Liver (tissue), 9 donors: ENCODE results near the gene CGNL1. TPM values are rescaled to one million over a fixed set of nuclear protein-coding genes. Genes with fewer than 3 reads are reported as not detected.

ENCODE experiments used
- DNase-seq: peaks from one replicate; pipeline ENCODE4 v3.0.0-alpha.2; 2017; ENCODE audit warnings: low spot score
- H3K27ac ChIP-seq, 2 donors: one replicate each; pipeline ENCODE4 v1.7.0; 2013; ENCODE audit warnings: inconsistent platforms in 2 of 2, low read length in 2 of 2, control low read depth in 1 of 2, low read depth in 1 of 2, mild to moderate bottlenecking in 1 of 2
- H3K27me3 ChIP-seq, 4 donors: one replicate each; pipeline versions ENCODE4 v1.6.1 to v1.7.0; 2013; ENCODE audit warnings: low read length in 3 of 4, inconsistent platforms in 1 of 4, mild to moderate bottlenecking in 1 of 4, moderate library complexity in 1 of 4; ENCODE audit not compliant: control insufficient read depth in 4 of 4, insufficient read depth in 4 of 4
- H3K36me3 ChIP-seq, 4 donors: one replicate each; pipeline versions ENCODE4 v1.6.1 to v1.7.0; 2013; ENCODE audit warnings: low read length in 3 of 4, mild to moderate bottlenecking in 3 of 4, low read depth in 1 of 4, moderate library complexity in 1 of 4; ENCODE audit not compliant: control insufficient read depth in 4 of 4, insufficient read depth in 3 of 4
- H3K4me1 ChIP-seq, 4 donors: one replicate each; pipeline versions ENCODE4 v1.6.1 to v1.7.0; 2013; ENCODE audit warnings: low read length in 3 of 4, mild to moderate bottlenecking in 3 of 4, moderate library complexity in 1 of 4; ENCODE audit not compliant: control insufficient read depth in 4 of 4, insufficient read depth in 4 of 4
- H3K4me3 ChIP-seq, 3 donors: one replicate each; pipeline versions ENCODE4 v1.6.1 to v1.7.0; 2013; ENCODE audit warnings: low read length in 3 of 3, control low read depth in 1 of 3, low read depth in 1 of 3, mild to moderate bottlenecking in 1 of 3
- H3K9ac ChIP-seq, 2 donors: one replicate each; pipeline ENCODE4 v1.7.0; 2013; ENCODE audit warnings: low read length in 2 of 2, mild to moderate bottlenecking in 2 of 2, moderate library complexity in 2 of 2, control low read depth in 1 of 2, low read depth in 1 of 2
- H3K9me3 ChIP-seq, 4 donors: one replicate each; pipeline versions ENCODE4 v1.6.1 to v1.7.0; 2013; ENCODE audit warnings: low read length in 3 of 4; ENCODE audit not compliant: control insufficient read depth in 4 of 4
- EGR1 ChIP-seq, 2 donors: IDR thresholded peaks; 2 replicates each; pipeline ENCODE4 v1.6.1; 2016 to 2018; ENCODE audit warnings: antibody characterized with exemption in 2 of 2, low read depth in 2 of 2
- FOXA2 ChIP-seq: IDR thresholded peaks from 2 replicates; pipeline ENCODE4 v1.6.1; 2016; ENCODE audit warnings: antibody characterized with exemption
- HNF4A ChIP-seq, 2 donors: conservative IDR thresholded peaks; 2 replicates each; pipeline ENCODE4 v1.6.1; 2016; ENCODE audit warnings: antibody characterized with exemption in 2 of 2, mild to moderate bottlenecking in 2 of 2
- JUND ChIP-seq, 2 donors: IDR thresholded peaks; 2 replicates each; pipeline ENCODE4 v1.6.1; 2016; ENCODE audit warnings: antibody characterized with exemption in 2 of 2
- MAX ChIP-seq: IDR thresholded peaks from 2 replicates; pipeline ENCODE4 v1.6.1; 2016; ENCODE audit warnings: antibody characterized with exemption
- RAD21 ChIP-seq, 2 donors: IDR thresholded peaks; 2 replicates each; pipeline ENCODE4 v1.6.1; 2016; ENCODE audit warnings: antibody characterized with exemption in 2 of 2, mild to moderate bottlenecking in 2 of 2
- REST ChIP-seq: IDR thresholded peaks from 2 replicates; pipeline ENCODE4 v1.6.1; 2016; ENCODE audit warnings: antibody characterized with exemption, mild to moderate bottlenecking
- RXRA ChIP-seq, 2 donors: IDR thresholded peaks; 2 replicates each; pipeline ENCODE4 v1.6.1; 2017 to 2018; ENCODE audit warnings: antibody characterized with exemption in 2 of 2, mild to moderate bottlenecking in 1 of 2
- SP1 ChIP-seq: IDR thresholded peaks from 2 replicates; pipeline ENCODE4 v1.6.1; 2018; ENCODE audit warnings: antibody characterized with exemption, mild to moderate bottlenecking
- TAF1 ChIP-seq: conservative IDR thresholded peaks from 2 replicates; pipeline ENCODE4 v1.6.1; 2016; ENCODE audit warnings: antibody characterized with exemption, mild to moderate bottlenecking
- YY1 ChIP-seq: IDR thresholded peaks from 2 replicates; pipeline ENCODE4 v1.6.1; 2016; ENCODE audit warnings: antibody characterized with exemption, mild to moderate bottlenecking
- WGBS: extraction: QIAGEN DNeasy Blood & Tissue Kit; methylation state at CpG from one replicate; pipeline ENCODE4 v1.1.7; 2013; 5-methylcytosine and 5-hydroxymethylcytosine counted together
- polyA plus RNA-seq, 2 donors: library from polyadenylated mRNA; stranded (reverse) in 1 of 2; unstranded in 1 of 2; fragments of 200-250 nt in 1 of 2; fragments of >200 nt in 1 of 2; fragmentation: Nextera tagmentation in 1 of 2; extraction: Ambion mirVana in 1 of 2; gene quantifications; one replicate each; pipeline versions ENCODE4 v1.2.1 to v1.2.3, GENCODE V29; 2013 to 2015
- total RNA-seq, 2 donors: library from RNA; depleted of rRNA; stranded (reverse); fragments of >200 nt; gene quantifications; one replicate each; pipeline ENCODE4 v1.2.3, GENCODE V29; 2014
- TF ChIP-seq, protein P1 (sequence below): fragments of 150-350 bp; IDR thresholded peaks from 2 replicates; pipeline ENCODE4 v1.5.1; 2017; ENCODE audit warnings: improper control_type of control experiment, low read depth, low read length; ENCODE audit not compliant: missing input control
- TF ChIP-seq, protein P2 (sequence below): IDR thresholded peaks from 2 replicates; pipeline ENCODE4 v1.6.1; 2016; ENCODE audit warnings: antibody characterized with exemption
- TF ChIP-seq, protein P3 (sequence below): IDR thresholded peaks from 2 replicates; pipeline ENCODE4 v1.6.1; 2016; ENCODE audit warnings: antibody characterized with exemption
- donor health status: healthy.
- donor health status: healthy.
- donor health status: healthy.
- donor health status: healthy.
- donor health status: healthy.

CGNL1 gene
- total and polyA plus RNA-seq, 4 donors = 12.0 to 31.9 (median 16.1) TPM

DNA sequence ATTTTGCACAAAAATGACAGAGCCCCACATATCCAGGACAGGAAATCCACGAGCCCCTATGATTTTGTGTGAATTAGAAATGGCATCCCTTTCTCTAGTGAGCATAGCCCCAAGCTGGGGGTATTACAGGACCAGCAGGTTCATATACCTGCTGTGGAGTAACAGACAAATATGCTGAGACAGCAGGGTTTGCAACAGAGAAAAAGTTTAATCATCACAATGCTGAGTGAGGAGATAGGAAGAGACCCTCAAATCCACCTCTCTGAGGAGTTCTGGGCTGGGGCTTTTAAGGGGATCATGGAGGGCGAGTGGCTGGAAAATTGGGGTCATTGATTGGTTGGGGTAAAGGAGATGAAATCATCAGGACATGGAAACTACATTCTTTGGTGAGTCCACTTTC is 207.0 kb downstream of the CGNL1 start (continued):
- TF ChIP-seq REST = no peak

GRCh38 chr15:57583720-57584119 is 207.4 kb downstream of the CGNL1 start:
- peaks cover 0 to 12% (median 10%) of the 10 kb centered on the region in 4 donors for H3K4me1 ChIP-seq
- H3K36me3 ChIP-seq = no peaks in the 10 kb centered on the region
- TF ChIP-seq, protein P1, sequence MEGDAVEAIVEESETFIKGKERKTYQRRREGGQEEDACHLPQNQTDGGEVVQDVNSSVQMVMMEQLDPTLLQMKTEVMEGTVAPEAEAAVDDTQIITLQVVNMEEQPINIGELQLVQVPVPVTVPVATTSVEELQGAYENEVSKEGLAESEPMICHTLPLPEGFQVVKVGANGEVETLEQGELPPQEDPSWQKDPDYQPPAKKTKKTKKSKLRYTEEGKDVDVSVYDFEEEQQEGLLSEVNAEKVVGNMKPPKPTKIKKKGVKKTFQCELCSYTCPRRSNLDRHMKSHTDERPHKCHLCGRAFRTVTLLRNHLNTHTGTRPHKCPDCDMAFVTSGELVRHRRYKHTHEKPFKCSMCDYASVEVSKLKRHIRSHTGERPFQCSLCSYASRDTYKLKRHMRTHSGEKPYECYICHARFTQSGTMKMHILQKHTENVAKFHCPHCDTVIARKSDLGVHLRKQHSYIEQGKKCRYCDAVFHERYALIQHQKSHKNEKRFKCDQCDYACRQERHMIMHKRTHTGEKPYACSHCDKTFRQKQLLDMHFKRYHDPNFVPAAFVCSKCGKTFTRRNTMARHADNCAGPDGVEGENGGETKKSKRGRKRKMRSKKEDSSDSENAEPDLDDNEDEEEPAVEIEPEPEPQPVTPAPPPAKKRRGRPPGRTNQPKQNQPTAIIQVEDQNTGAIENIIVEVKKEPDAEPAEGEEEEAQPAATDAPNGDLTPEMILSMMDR = no peak
- TF ChIP-seq JUND (IDR thresholded peaks at IDR 0.05) (no peak), MAX (no peak), SP1 (no peak), RAD21 (IDR thresholded peaks at IDR 0.05) (no peak), TAF1 (no peak), RXRA (IDR thresholded peaks at IDR 0.05) (no peak), REST (no peak), HNF4A (conservative IDR thresholded peaks at IDR 0.05) (no peak), FOXA2 (no peak), EGR1 (IDR thresholded peaks at IDR 0.05; ENCODE audit: low read depth in 2 of 2) (no peak), YY1 (no peak)
- TF ChIP-seq, protein P2, sequence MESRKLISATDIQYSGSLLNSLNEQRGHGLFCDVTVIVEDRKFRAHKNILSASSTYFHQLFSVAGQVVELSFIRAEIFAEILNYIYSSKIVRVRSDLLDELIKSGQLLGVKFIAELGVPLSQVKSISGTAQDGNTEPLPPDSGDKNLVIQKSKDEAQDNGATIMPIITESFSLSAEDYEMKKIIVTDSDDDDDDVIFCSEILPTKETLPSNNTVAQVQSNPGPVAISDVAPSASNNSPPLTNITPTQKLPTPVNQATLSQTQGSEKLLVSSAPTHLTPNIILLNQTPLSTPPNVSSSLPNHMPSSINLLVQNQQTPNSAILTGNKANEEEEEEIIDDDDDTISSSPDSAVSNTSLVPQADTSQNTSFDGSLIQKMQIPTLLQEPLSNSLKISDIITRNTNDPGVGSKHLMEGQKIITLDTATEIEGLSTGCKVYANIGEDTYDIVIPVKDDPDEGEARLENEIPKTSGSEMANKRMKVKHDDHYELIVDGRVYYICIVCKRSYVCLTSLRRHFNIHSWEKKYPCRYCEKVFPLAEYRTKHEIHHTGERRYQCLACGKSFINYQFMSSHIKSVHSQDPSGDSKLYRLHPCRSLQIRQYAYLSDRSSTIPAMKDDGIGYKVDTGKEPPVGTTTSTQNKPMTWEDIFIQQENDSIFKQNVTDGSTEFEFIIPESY = no peak
- TF ChIP-seq, protein P3, sequence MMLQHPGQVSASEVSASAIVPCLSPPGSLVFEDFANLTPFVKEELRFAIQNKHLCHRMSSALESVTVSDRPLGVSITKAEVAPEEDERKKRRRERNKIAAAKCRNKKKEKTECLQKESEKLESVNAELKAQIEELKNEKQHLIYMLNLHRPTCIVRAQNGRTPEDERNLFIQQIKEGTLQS = no peak
- H3K27me3 ChIP-seq = no peaks in the 10 kb centered on the region
- peak overlapping the region in 1 of 3 donors; percentile 5 for H3K4me3 ChIP-seq
- H3K9me3 ChIP-seq = peaks cover 5 to 10% (median 8%) of the 10 kb centered on the region in 4 donors
- H3K9ac ChIP-seq = no peak overlapping the region
- no peak overlapping the region for H3K27ac ChIP-seq
- no peak for DNase-seq
- WGBS = 91% methylated on average over 3 of the region's 3 CpGs
